Left ventricle myocardium inferior (tissue), 1 donor: ENCODE data around the gene INAFM2. TPM values are rescaled to one million over a fixed set of nuclear protein-coding genes. Genes with fewer than 3 reads are reported as not detected.

Experiments
- DNase-seq: peaks from one replicate; pipeline ENCODE4 v3.0.0-alpha.2; 2020
- H3K27ac ChIP-seq: fragments of 200-600 bp; replicated peaks from 2 replicates; pipeline ENCODE4 v1.8.0; 2021
- H3K27me3 ChIP-seq: fragments of 200-600 bp; 2 replicates; pipeline ENCODE4 v1.8.0; 2021; ENCODE audit warnings: low read depth
- H3K36me3 ChIP-seq: fragments of 200-600 bp; 2 replicates; pipeline ENCODE4 v1.8.0; 2021
- H3K4me1 ChIP-seq: fragments of 200-600 bp; 2 replicates; pipeline ENCODE4 v1.8.0; 2021
- H3K4me3 ChIP-seq: fragments of 200-600 bp; 2 replicates; pipeline ENCODE4 v1.8.0; 2021; ENCODE audit warnings: mild to moderate bottlenecking, moderate library complexity
- H3K9me3 ChIP-seq: fragments of 200-600 bp; replicated peaks from 2 replicates; pipeline ENCODE4 v1.8.0; 2021
- intact Hi-C: fragments of 100-400 bp; cut with micrococcal nuclease; formaldehyde crosslinking; loops from one replicate; pipeline ENCODE4 v1.11.0; 2022
- total RNA-seq: library from RNA; stranded (reverse); fragmentation: NEBNext Ultra II Directional; extraction: Animal tissue kit (Norgen Biotek cat#: 25700); gene quantifications from one replicate; pipeline ENCODE4 v1.2.1, GENCODE V29; 2021
- TF ChIP-seq, protein P1 (sequence below): fragments of 200-600 bp; IDR thresholded peaks from 2 replicates; pipeline ENCODE4 v1.8.0; 2021; ENCODE audit warnings: antibody characterized with exemption, mild to moderate bottlenecking, borderline replicate concordance
- donor health status: DM: no; HTN: yes; CAD: no; lungs with severe emphysema.

The INAFM2 gene
- total RNA-seq, 1 donor from 2014 or later, result 52.7 TPM

DNA sequence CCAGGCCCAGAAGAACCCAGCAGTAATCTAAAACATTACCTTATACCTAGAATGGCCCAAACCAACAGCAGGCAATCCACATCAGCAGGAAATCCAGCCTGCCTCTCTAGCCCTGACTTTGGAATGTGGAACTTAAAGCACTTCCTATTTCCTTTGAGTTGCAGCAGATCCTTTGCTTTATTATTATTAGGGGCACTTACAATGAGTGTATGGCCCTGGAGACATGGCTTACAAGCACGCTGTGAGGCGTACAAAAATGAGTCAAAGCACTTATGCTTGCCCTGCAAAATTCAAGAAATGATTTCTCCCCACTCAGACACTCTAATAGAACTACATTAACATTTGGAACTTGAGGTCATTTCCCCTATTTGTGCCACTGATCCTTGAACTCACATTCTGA is 49.5 kb downstream of the INAFM2 start:
- no peaks in the 10 kb centered on the region for H3K9me3 ChIP-seq
- no peaks in the 10 kb centered on the region for H3K36me3 ChIP-seq
- H3K27me3 ChIP-seq, result no peaks in the 10 kb centered on the region
- no peak overlapping the region for H3K4me3 ChIP-seq
- TF ChIP-seq, protein P1, sequence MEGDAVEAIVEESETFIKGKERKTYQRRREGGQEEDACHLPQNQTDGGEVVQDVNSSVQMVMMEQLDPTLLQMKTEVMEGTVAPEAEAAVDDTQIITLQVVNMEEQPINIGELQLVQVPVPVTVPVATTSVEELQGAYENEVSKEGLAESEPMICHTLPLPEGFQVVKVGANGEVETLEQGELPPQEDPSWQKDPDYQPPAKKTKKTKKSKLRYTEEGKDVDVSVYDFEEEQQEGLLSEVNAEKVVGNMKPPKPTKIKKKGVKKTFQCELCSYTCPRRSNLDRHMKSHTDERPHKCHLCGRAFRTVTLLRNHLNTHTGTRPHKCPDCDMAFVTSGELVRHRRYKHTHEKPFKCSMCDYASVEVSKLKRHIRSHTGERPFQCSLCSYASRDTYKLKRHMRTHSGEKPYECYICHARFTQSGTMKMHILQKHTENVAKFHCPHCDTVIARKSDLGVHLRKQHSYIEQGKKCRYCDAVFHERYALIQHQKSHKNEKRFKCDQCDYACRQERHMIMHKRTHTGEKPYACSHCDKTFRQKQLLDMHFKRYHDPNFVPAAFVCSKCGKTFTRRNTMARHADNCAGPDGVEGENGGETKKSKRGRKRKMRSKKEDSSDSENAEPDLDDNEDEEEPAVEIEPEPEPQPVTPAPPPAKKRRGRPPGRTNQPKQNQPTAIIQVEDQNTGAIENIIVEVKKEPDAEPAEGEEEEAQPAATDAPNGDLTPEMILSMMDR, result no peak
- H3K27ac ChIP-seq, result no peak overlapping the region
- H3K4me1 ChIP-seq, result peaks cover 11% of the 10 kb centered on the region
- DNase-seq, result no peak
- intact Hi-C loops, result no loop called here

Other genes starting within 250 kb of the INAFM2 start
- gene BMF, start 214.8 kb upstream of the INAFM2 start, total RNA-seq, result 3.1 TPM
- 0.85 TPM for gene BUB1B, start 162.6 kb upstream of the INAFM2 start, total RNA-seq
- gene PAK6, start 84.6 kb upstream of the INAFM2 start, total RNA-seq, result 8.2 TPM
- gene ANKRD63, start 40.6 kb upstream of the INAFM2 start, total RNA-seq, result not detected
- 8.5 TPM for gene PLCB2, start 15.8 kb upstream of the INAFM2 start, total RNA-seq
- gene CCDC9B, start 17.2 kb downstream of the INAFM2 start, total RNA-seq, result 155 TPM
- not detected for gene PHGR1, start 27.3 kb downstream of the INAFM2 start, total RNA-seq
- gene DISP2, start 34.5 kb downstream of the INAFM2 start, total RNA-seq, result 3.0 TPM
- 9.0 TPM for gene KNSTRN, start 59.0 kb downstream of the INAFM2 start, total RNA-seq
- 106 TPM for gene IVD, start 82.1 kb downstream of the INAFM2 start, total RNA-seq
- gene BAHD1, start 117.3 kb downstream of the INAFM2 start, total RNA-seq, result 17.1 TPM
- gene CHST14, start 147.3 kb downstream of the INAFM2 start, total RNA-seq, result 8.4 TPM
- gene CCDC32, start 241.3 kb downstream of the INAFM2 start, total RNA-seq, result 24.1 TPM
- 12.0 TPM for gene RPUSD2, start 245.6 kb downstream of the INAFM2 start, total RNA-seq